Neural progenitor cell (in vitro differentiated cells): ENCODE data around the gene CFAP69. TPM values are rescaled to one million over a fixed set of nuclear protein-coding genes. Genes with fewer than 3 reads are reported as not detected.

Experiments
- DNase-seq: peaks from one replicate; pipeline ENCODE4 v3.0.0-alpha.2; 2016; ENCODE audit warnings: low spot score
- H2AFZ ChIP-seq: fragments of 200-600 bp; sonication (generic); replicated peaks from 2 replicates; pipeline ENCODE4 v1.6.1; 2016; ENCODE audit warnings: antibody characterized with exemption
- H3F3A ChIP-seq: fragments of 200-600 bp; sonication (generic); 2 replicates; pipeline ENCODE4 v1.6.1; 2016; ENCODE audit warnings: antibody characterized with exemption, low read depth
- H3K27ac ChIP-seq: fragments of 200-600 bp; sonication (generic); 2 replicates; pipeline ENCODE4 v1.5.1; 2016; ENCODE audit warnings: mild to moderate bottlenecking
- H3K27me3 ChIP-seq: fragments of 200-600 bp; sonication (generic); 2 replicates; pipeline ENCODE4 v1.6.1; 2016; ENCODE audit warnings: mild to moderate bottlenecking, moderate library complexity
- H3K36me3 ChIP-seq: fragments of 200-600 bp; sonication (generic); 2 replicates; pipeline ENCODE4 v1.5.1; 2016
- H3K4me1 ChIP-seq: fragments of 200-600 bp; sonication (generic); 2 replicates; pipeline ENCODE4 v1.6.1; 2016; ENCODE audit warnings: mixed run types
- H3K4me2 ChIP-seq: fragments of 200-600 bp; sonication (generic); 2 replicates; pipeline ENCODE4 v1.6.1; 2016
- H3K4me3 ChIP-seq: fragments of 200-600 bp; sonication (generic); 2 replicates; pipeline ENCODE4 v1.5.1; 2016
- H3K79me2 ChIP-seq: fragments of 200-600 bp; sonication (generic); 2 replicates; pipeline ENCODE4 v1.6.1; 2016; ENCODE audit warnings: low read depth
- H3K9ac ChIP-seq: fragments of 200-600 bp; sonication (generic); 2 replicates; pipeline ENCODE4 v1.6.1; 2016
- H3K9me3 ChIP-seq: fragments of 200-600 bp; sonication (generic); 2 replicates; pipeline ENCODE4 v1.5.1; 2016; ENCODE audit warnings: low read depth
- H4K20me1 ChIP-seq: fragments of 200-600 bp; sonication (generic); 2 replicates; pipeline ENCODE4 v1.6.1; 2016; ENCODE audit warnings: low read depth
- H3K27ac Mint-ChIP-seq: 3 replicates; pipeline ENCODE4 v1.8.0; 2021; ENCODE audit warnings: mixed read lengths
- H3K27me3 Mint-ChIP-seq: 2 replicates; pipeline ENCODE4 v1.8.0; 2022; ENCODE audit warnings: low read depth, mild to moderate bottlenecking, inconsistent platforms, moderate library complexity, mixed read lengths; ENCODE audit not compliant: insufficient read depth
- H3K36me3 Mint-ChIP-seq: 3 replicates; pipeline ENCODE4 v1.8.0; 2021; ENCODE audit warnings: mixed read lengths
- H3K4me1 Mint-ChIP-seq: 3 replicates; pipeline ENCODE4 v1.8.0; 2021; ENCODE audit warnings: mixed read lengths
- H3K4me3 Mint-ChIP-seq: 3 replicates; pipeline ENCODE4 v1.8.0; 2021; ENCODE audit warnings: mild to moderate bottlenecking, moderate library complexity, mixed read lengths
- H3K9me3 Mint-ChIP-seq: 3 replicates; pipeline ENCODE4 v1.8.0; 2020; ENCODE audit warnings: mixed read lengths
- EZH2 ChIP-seq: fragments of 200-600 bp; sonication (generic); IDR thresholded peaks from 2 replicates; pipeline ENCODE4 v1.6.1; 2017; ENCODE audit warnings: antibody characterized with exemption, mild to moderate bottlenecking, moderate library complexity
- EZH2phosphoT487 ChIP-seq: fragments of 200-600 bp; sonication (generic); IDR thresholded peaks from 2 replicates; pipeline ENCODE4 v1.6.1; 2017; ENCODE audit warnings: antibody characterized with exemption
- total RNA-seq: library from RNA; depleted of rRNA; stranded (reverse); fragments of >200 nt; gene quantifications from 2 replicates; pipeline ENCODE4 v1.2.3, GENCODE V29; 2015; ENCODE audit warnings: low replicate concordance
- TF ChIP-seq, protein P1 (sequence below): fragments of 200-600 bp; sonication (generic); IDR thresholded peaks from 2 replicates; pipeline ENCODE4 v1.5.1; 2017; ENCODE audit warnings: antibody characterized with exemption, mild to moderate bottlenecking

CFAP69 gene
- total RNA-seq, 1 donor from 2014 or later: 4.8 TPM

DNA sequence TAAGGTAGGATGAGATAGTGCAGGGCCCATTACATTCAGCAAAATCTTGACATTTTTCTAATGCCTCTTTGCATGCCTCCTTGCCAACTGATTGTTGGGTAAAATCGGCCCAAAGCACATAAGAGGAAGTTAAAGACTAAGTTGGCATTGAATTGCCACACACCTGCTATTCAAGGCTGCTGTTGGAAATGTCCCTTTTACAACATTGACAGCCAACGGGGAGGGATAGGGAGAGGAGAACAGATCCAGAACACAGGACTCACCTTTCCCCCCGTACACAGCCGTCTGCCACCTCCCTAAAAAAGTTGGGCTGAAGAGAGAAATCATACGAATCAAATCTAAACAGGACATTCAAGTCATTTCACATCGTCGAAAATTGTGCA is 75.4 kb downstream of the CFAP69 start:
- Histone ChIP-seq H3K27ac (no peak overlapping the region), H3K9ac (no peak overlapping the region), H3K9me3 (no peaks in the 10 kb centered on the region), H3K4me3 (peak overlapping the region; percentile 53), H3K4me2 (peak overlapping the region; percentile 90), H3F3A (no peaks in the 10 kb centered on the region), H2AFZ (peak overlapping the region; percentile 90), H3K27me3 (peaks cover 86% of the 10 kb centered on the region), H3K4me1 (no peaks in the 10 kb centered on the region), H4K20me1 (no peaks in the 10 kb centered on the region), H3K36me3 (no peaks in the 10 kb centered on the region), H3K79me2 (no peaks in the 10 kb centered on the region)
- Mint-ChIP-seq H3K4me3 (peak overlapping the region; percentile 81), H3K27ac (no peak overlapping the region), H3K4me1 (peaks cover 8% of the 10 kb centered on the region), H3K27me3 (peaks cover 17% of the 10 kb centered on the region), H3K36me3 (no peaks in the 10 kb centered on the region), H3K9me3 (no peaks in the 10 kb centered on the region)
- TF ChIP-seq, protein P1, sequence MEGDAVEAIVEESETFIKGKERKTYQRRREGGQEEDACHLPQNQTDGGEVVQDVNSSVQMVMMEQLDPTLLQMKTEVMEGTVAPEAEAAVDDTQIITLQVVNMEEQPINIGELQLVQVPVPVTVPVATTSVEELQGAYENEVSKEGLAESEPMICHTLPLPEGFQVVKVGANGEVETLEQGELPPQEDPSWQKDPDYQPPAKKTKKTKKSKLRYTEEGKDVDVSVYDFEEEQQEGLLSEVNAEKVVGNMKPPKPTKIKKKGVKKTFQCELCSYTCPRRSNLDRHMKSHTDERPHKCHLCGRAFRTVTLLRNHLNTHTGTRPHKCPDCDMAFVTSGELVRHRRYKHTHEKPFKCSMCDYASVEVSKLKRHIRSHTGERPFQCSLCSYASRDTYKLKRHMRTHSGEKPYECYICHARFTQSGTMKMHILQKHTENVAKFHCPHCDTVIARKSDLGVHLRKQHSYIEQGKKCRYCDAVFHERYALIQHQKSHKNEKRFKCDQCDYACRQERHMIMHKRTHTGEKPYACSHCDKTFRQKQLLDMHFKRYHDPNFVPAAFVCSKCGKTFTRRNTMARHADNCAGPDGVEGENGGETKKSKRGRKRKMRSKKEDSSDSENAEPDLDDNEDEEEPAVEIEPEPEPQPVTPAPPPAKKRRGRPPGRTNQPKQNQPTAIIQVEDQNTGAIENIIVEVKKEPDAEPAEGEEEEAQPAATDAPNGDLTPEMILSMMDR: no peak
- TF ChIP-seq EZH2 (no peak), EZH2phosphoT487 (no peak)
- DNase-seq: no peak

DNA sequence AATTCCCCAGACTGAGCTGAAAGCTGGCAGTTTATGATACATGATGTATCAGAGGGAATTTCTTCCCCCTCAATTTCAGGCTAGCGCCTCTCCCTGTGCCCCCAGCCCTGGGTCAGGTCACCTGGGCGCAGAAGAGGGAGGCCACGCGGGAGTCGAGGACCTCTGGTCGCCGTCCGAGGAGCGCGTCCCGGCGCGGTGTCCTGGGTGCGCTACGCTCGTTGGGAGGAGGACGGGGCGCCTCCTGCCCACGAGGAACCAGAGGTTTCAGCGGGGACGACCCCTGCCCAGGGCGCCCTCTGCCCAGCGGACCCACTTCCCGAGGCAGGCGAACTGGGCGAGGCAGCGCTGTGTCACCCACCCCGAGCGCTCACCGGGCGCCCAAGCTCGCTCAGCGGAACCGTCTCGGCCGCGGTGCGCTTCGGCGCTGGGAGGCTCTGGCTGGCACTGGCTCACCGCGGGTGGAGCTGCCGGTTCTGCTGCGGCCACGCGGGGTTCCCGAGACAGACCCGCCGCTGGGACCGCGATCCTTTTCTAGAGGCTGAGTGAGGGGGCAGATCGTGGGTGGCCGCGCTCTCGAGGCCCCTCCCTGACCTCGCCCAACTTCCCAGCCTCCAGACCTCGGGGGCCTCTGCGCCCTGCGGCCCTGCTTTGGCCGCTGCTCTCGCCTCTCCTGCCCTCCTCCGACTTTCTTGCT is 76.0 kb downstream of the CFAP69 start, which contains the start of gene FAM237B:
FAM237B (minus strand) TSS at position 504 of the 694 bp plus-strand sequence. CDS start 1,556 bp downstream, outside the sequence.
- no peaks in the 10 kb centered on the region for H4K20me1 ChIP-seq
- peak; percentile 67 for TF ChIP-seq EZH2phosphoT487
- peak; percentile 85 for TF ChIP-seq EZH2
- TF ChIP-seq, protein P1: no peak

DNA sequence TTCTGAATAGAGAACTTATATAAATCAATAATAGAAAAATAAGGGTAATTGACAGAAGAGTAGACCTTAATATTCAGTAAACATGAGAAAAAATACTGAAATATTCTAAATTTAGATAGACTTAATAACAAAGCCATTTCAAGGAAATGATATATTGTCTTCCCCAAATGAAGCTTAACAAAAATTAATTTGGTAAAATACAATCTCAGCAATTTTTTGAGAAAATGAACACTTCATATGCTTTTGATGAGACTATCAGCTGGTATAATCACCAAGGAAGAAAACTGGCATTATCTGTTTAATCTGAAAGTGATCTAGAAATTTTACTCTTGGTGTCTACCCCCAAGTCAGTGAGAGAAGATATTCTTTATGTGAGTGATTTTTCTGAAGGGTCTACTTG is 77.9 kb downstream of the CFAP69 start:
- no peaks in the 10 kb centered on the region for H3K9me3 ChIP-seq
- Mint-ChIP-seq H3K4me1 (peaks cover 8% of the 10 kb centered on the region), H3K27me3 (peaks cover 17% of the 10 kb centered on the region), H3K36me3 (no peaks in the 10 kb centered on the region), H3K27ac (no peak overlapping the region), H3K4me3 (no peak overlapping the region), H3K9me3 (no peaks in the 10 kb centered on the region)
- no peak overlapping the region for H3K4me2 ChIP-seq
- H3K4me3 ChIP-seq: no peak overlapping the region
- H4K20me1 ChIP-seq: no peaks in the 10 kb centered on the region
- no peak overlapping the region for H2AFZ ChIP-seq
- no peak overlapping the region for H3K9ac ChIP-seq
- TF ChIP-seq, protein P1: no peak
- TF ChIP-seq EZH2: no peak
- no peak for TF ChIP-seq EZH2phosphoT487
- H3K27me3 ChIP-seq: peaks cover 71% of the 10 kb centered on the region
- no peaks in the 10 kb centered on the region for H3F3A ChIP-seq
- H3K79me2 ChIP-seq: no peaks in the 10 kb centered on the region
- DNase-seq: no peak
- H3K36me3 ChIP-seq: no peaks in the 10 kb centered on the region
- no peak overlapping the region for H3K27ac ChIP-seq
- H3K4me1 ChIP-seq: peaks cover 4% of the 10 kb centered on the region

More for the DNA sequence above, 76.0 kb downstream of the CFAP69 start, which contains the start of gene FAM237B:
- no peaks in the 10 kb centered on the region for H3K9me3 ChIP-seq
- Mint-ChIP-seq H3K27me3 (peaks cover 17% of the 10 kb centered on the region), H3K4me3 (peak within 1 kb of the TSS; percentile 81), H3K27ac (no peak within 1 kb of the TSS), H3K9me3 (no peaks in the 10 kb centered on the region), H3K36me3 (no peaks in the 10 kb centered on the region), H3K4me1 (peaks cover 8% of the 10 kb centered on the region)
- H3K27me3 ChIP-seq: peaks cover 86% of the 10 kb centered on the region
- H3K9ac ChIP-seq: no peak within 1 kb of the TSS
- DNase-seq: peak; percentile 64
- no peaks in the 10 kb centered on the region for H3F3A ChIP-seq
- peak within 1 kb of the TSS; percentile 90 for H2AFZ ChIP-seq
- H3K36me3 ChIP-seq: no peaks in the 10 kb centered on the region
- H3K4me1 ChIP-seq: no peaks in the 10 kb centered on the region
- H3K4me2 ChIP-seq: peak within 1 kb of the TSS; percentile 90
- no peaks in the 10 kb centered on the region for H3K79me2 ChIP-seq
- no peak within 1 kb of the TSS for H3K27ac ChIP-seq
- peak within 1 kb of the TSS; percentile 53 for H3K4me3 ChIP-seq
